Neural cell (in vitro differentiated cells): ENCODE data around the gene CDKL1. TPM values are rescaled to one million over a fixed set of nuclear protein-coding genes. Genes with fewer than 3 reads are reported as not detected.

ENCODE experiments used
- H2AFZ ChIP-seq: fragments of 200-600, 300-800 bp; sonication (generic), shearing (Covaris generic); 2 replicates; pipeline ENCODE4 v1.6.0; 2014; ENCODE audit warnings: low read depth, mild to moderate bottlenecking, antibody characterized with exemption, low read length, moderate library complexity
- H3F3A ChIP-seq: fragments of 200-600 bp; shearing (Covaris generic); 2 replicates; pipeline ENCODE4 v1.6.1; 2016; ENCODE audit warnings: mild to moderate bottlenecking, moderate library complexity, mixed read lengths, antibody characterized with exemption, low read length; ENCODE audit not compliant: insufficient read depth, poor library complexity, severe bottlenecking
- H3K27ac ChIP-seq: fragments of 200-600, 300-800 bp; sonication (generic), shearing (Covaris generic); 2 replicates; pipeline ENCODE4 v1.5.1; 2014; ENCODE audit warnings: mild to moderate bottlenecking, low read length, moderate library complexity
- H3K27me3 ChIP-seq: fragments of 300-800, 200-600 bp; sonication (generic), shearing (Covaris generic); 2 replicates; pipeline ENCODE4 v1.6.0; 2014; ENCODE audit warnings: mild to moderate bottlenecking, low read depth, low read length, moderate library complexity; ENCODE audit not compliant: insufficient read depth
- H3K36me3 ChIP-seq: fragments of 300-800, 200-600 bp; sonication (generic), shearing (Covaris generic); 2 replicates; pipeline ENCODE4 v1.5.1; 2014; ENCODE audit warnings: mild to moderate bottlenecking, antibody characterized with exemption, low read length, moderate library complexity; ENCODE audit not compliant: insufficient read depth
- H3K4me2 ChIP-seq: fragments of 300-800, 200-600 bp; sonication (generic), shearing (Covaris generic); 2 replicates; pipeline ENCODE4 v1.6.0; 2014; ENCODE audit warnings: mild to moderate bottlenecking, low read length
- H3K4me3 ChIP-seq: fragments of 300-800, 200-600 bp; sonication (generic), shearing (Covaris generic); 2 replicates; pipeline ENCODE4 v1.5.1; 2014; ENCODE audit warnings: mild to moderate bottlenecking, low read length, moderate library complexity
- H3K79me2 ChIP-seq: fragments of 200-600 bp; shearing (Covaris generic); replicated peaks from 2 replicates; pipeline ENCODE4 v1.6.0; 2014; ENCODE audit warnings: mild to moderate bottlenecking, low read length, moderate library complexity; ENCODE audit not compliant: insufficient read depth
- H3K9ac ChIP-seq: fragments of 300-800, 200-600 bp; sonication (generic), shearing (Covaris generic); 2 replicates; pipeline ENCODE4 v1.6.1; 2016; ENCODE audit warnings: mild to moderate bottlenecking, low read length, mixed read lengths
- H3K9me2 ChIP-seq: fragments of 200-600 bp; shearing (Covaris generic); 2 replicates; pipeline ENCODE4 v1.6.1; 2016; ENCODE audit warnings: mild to moderate bottlenecking, low read length, mixed read lengths; ENCODE audit not compliant: insufficient read depth
- H3K9me3 ChIP-seq: fragments of 200-600, 300-800 bp; sonication (generic), shearing (Covaris generic); 2 replicates; pipeline ENCODE4 v1.6.1; 2016; ENCODE audit warnings: mild to moderate bottlenecking, mixed run types, low read length, moderate library complexity, mixed read lengths
- H4K20me1 ChIP-seq: fragments of 200-600 bp; shearing (Covaris generic); 2 replicates; pipeline ENCODE4 v1.6.1; 2016; ENCODE audit warnings: mild to moderate bottlenecking, mixed run types; ENCODE audit not compliant: insufficient read depth
- CTCF ChIP-seq: fragments of 450-650 bp; IDR thresholded peaks from 2 replicates; pipeline ENCODE4 v1.5.1; 2014; ENCODE audit warnings: antibody characterized with exemption, mild to moderate bottlenecking, moderate library complexity; ENCODE audit not compliant: poor library complexity, severe bottlenecking
- EP300 ChIP-seq: fragments of 450-650 bp; conservative IDR thresholded peaks from 2 replicates; pipeline ENCODE4 v1.6.1; 2014; ENCODE audit warnings: antibody characterized with exemption, mild to moderate bottlenecking, moderate library complexity; ENCODE audit not compliant: poor library complexity, severe bottlenecking
- EZH2 ChIP-seq: fragments of 200-600, 300-800 bp; shearing (Covaris generic), sonication (generic); IDR thresholded peaks from 2 replicates; pipeline ENCODE4 v1.6.1; 2014; ENCODE audit warnings: antibody characterized with exemption, low read length, borderline replicate concordance, mild to moderate bottlenecking; ENCODE audit not compliant: insufficient read depth, poor library complexity, severe bottlenecking
- MXI1 ChIP-seq: fragments of 450-650 bp; conservative IDR thresholded peaks from 2 replicates; pipeline ENCODE4 v1.6.1; 2014; ENCODE audit warnings: antibody characterized with exemption, mild to moderate bottlenecking; ENCODE audit not compliant: poor library complexity, severe bottlenecking
- POLR2AphosphoS5 ChIP-seq: IDR thresholded peaks from 2 replicates; pipeline ENCODE4 v1.6.1; 2012
- RAD21 ChIP-seq: fragments of 450-650 bp; conservative IDR thresholded peaks from 2 replicates; pipeline ENCODE4 v1.6.1; 2014; ENCODE audit warnings: antibody characterized with exemption, mild to moderate bottlenecking, moderate library complexity
- REST ChIP-seq: IDR thresholded peaks from 2 replicates; pipeline ENCODE4 v1.6.1; 2012; ENCODE audit warnings: borderline replicate concordance
- SMC3 ChIP-seq: fragments of 450-650 bp; conservative IDR thresholded peaks from 2 replicates; pipeline ENCODE4 v1.6.1; 2014; ENCODE audit warnings: antibody characterized with exemption, mild to moderate bottlenecking, moderate library complexity; ENCODE audit not compliant: poor library complexity
- TAF1 ChIP-seq: IDR thresholded peaks from 2 replicates; pipeline ENCODE4 v1.6.1; 2012; ENCODE audit warnings: low read depth
- polyA plus RNA-seq: library from polyadenylated mRNA; depleted of rRNA; stranded (reverse); fragments of >200 nt; gene quantifications from 2 replicates; pipeline ENCODE4 v1.2.3, GENCODE V29; 2014

Gene CDKL1
- polyA plus RNA-seq, 1 donor from 2014 or later: 3.1 TPM

GRCh38 chr14:50371546-50371945, 25.1 kb downstream of the CDKL1 start:
- no peak for TF ChIP-seq POLR2AphosphoS5
- TF ChIP-seq MXI1: no peak
- no peak for TF ChIP-seq EP300
- no peak for TF ChIP-seq RAD21
- TF ChIP-seq SMC3: no peak
- no peak overlapping the region for H3K4me2 ChIP-seq

GRCh38 chr14:50366589-50366988, 30.1 kb downstream of the CDKL1 start:
- no peaks in the 10 kb centered on the region for H3F3A ChIP-seq
- no peaks in the 10 kb centered on the region for H3K36me3 ChIP-seq
- no peak overlapping the region for H3K27ac ChIP-seq

More at GRCh38 chr14:50371546-50371945, 25.1 kb downstream of the CDKL1 start:
- Histone ChIP-seq H3K9ac (no peak overlapping the region), H3K9me2 (no peaks in the 10 kb centered on the region), H2AFZ (no peak overlapping the region), H3F3A (no peaks in the 10 kb centered on the region), H3K36me3 (no peaks in the 10 kb centered on the region), H3K4me3 (no peak overlapping the region), H3K79me2 (no peaks in the 10 kb centered on the region), H3K27ac (no peak overlapping the region), H4K20me1 (no peaks in the 10 kb centered on the region), H3K9me3 (no peaks in the 10 kb centered on the region), H3K27me3 (no peaks in the 10 kb centered on the region)

More at GRCh38 chr14:50366589-50366988, 30.1 kb downstream of the CDKL1 start:
- no peaks in the 10 kb centered on the region for H3K27me3 ChIP-seq
- TF ChIP-seq RAD21 (no peak), POLR2AphosphoS5 (no peak), MXI1 (no peak), TAF1 (no peak), EZH2 (no peak), SMC3 (no peak), EP300 (no peak), CTCF (no peak), REST (no peak)
- H4K20me1 ChIP-seq: no peaks in the 10 kb centered on the region
- H3K4me3 ChIP-seq: no peak overlapping the region
- H3K9me2 ChIP-seq: no peaks in the 10 kb centered on the region
- no peaks in the 10 kb centered on the region for H3K79me2 ChIP-seq
- H3K9me3 ChIP-seq: no peaks in the 10 kb centered on the region
- H3K9ac ChIP-seq: no peak overlapping the region
- no peak overlapping the region for H3K4me2 ChIP-seq
- no peak overlapping the region for H2AFZ ChIP-seq
